Measurements from ENCODE around the gene CCDC106.

DNA sequence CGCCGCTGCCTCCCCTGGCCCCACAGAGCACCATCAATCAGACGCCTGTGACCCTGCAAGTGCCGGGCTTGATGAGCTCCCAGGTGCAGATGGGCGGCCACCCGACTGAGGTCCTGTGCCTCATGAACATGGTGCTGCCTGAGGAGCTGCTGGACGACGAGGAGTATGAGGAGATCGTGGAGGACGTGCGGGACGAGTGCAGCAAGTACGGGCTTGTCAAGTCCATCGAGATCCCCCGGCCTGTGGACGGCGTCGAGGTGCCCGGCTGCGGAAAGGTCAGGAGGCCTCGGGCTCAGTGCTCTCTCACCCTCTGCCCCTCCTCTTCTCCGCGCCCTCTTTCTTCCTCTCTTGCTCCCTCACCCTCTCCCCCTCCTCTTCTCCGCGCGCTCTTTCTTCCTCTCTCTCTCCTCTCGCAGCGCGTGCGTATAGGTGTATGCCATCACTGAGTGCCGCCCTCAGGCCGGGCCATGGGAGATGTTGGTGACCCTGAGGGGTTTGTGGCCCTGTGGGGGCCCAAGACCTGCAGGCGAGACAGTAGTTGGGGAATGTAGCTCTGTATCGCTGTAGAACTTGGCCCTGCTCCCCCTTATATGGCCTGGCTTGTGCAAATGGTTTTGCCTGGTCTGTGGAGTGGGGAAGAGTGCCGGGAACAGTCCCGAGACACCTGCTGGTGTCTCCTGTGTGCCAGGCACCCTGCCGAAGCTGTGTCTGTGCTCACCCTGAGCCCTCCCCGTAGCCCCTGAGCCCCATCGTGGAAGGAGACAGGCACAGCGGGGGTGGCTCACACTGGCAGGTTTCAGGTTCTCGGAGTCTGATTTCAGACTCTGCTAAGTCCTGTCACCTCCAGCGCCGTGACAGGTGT lies 21.6 kb downstream of the CCDC106 start:
- TF ChIP-seq, protein P1, sequence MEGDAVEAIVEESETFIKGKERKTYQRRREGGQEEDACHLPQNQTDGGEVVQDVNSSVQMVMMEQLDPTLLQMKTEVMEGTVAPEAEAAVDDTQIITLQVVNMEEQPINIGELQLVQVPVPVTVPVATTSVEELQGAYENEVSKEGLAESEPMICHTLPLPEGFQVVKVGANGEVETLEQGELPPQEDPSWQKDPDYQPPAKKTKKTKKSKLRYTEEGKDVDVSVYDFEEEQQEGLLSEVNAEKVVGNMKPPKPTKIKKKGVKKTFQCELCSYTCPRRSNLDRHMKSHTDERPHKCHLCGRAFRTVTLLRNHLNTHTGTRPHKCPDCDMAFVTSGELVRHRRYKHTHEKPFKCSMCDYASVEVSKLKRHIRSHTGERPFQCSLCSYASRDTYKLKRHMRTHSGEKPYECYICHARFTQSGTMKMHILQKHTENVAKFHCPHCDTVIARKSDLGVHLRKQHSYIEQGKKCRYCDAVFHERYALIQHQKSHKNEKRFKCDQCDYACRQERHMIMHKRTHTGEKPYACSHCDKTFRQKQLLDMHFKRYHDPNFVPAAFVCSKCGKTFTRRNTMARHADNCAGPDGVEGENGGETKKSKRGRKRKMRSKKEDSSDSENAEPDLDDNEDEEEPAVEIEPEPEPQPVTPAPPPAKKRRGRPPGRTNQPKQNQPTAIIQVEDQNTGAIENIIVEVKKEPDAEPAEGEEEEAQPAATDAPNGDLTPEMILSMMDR (conservative IDR thresholded peaks at IDR 0.05; ENCODE audit: low read length): no peak
- no peak for TF ChIP-seq EZH2phosphoT487 (IDR thresholded peaks at IDR 0.05; ENCODE audit: borderline replicate concordance, low read depth, low read length)

Measured in OCI-LY7 (cell line).